Effector memory CD8-positive, alpha-beta T cell (primary cell): Measurements from ENCODE around the gene LURAP1L.
"Not testable (repeated sequence)": the region's sequence is repeated elsewhere in the genome, so short reads cannot be mapped to it uniquely, and the experiment has no call there.

Experiments used
- ATAC-seq: fragments of 150-1000 bp; cut with Tn5 transposase; replicated peaks from 2 replicates; pipeline ENCODE4 v1.10.0; 2021; ENCODE audit warnings: mild to moderate bottlenecking, moderate library complexity
- DNase-seq, 3 experiments: peaks; one replicate each; pipeline ENCODE4 v3.0.0; 2021
- H3K27ac Mint-ChIP-seq, 2 donors: one replicate each; pipeline ENCODE4 v1.8.0; 2022; ENCODE audit warnings: mild to moderate bottlenecking in 2 of 2, mixed read lengths in 2 of 2, moderate library complexity in 2 of 2
- H3K27me3 Mint-ChIP-seq, 2 donors: one replicate each; pipeline ENCODE4 v1.8.0; 2022; ENCODE audit warnings: mixed read lengths in 2 of 2
- H3K36me3 Mint-ChIP-seq: one replicate; pipeline ENCODE4 v1.8.0; 2022; ENCODE audit warnings: mild to moderate bottlenecking, moderate library complexity, mixed read lengths; ENCODE audit not compliant: insufficient read depth
- H3K4me1 Mint-ChIP-seq, 2 donors: one replicate each; pipeline ENCODE4 v1.8.0; 2022; ENCODE audit warnings: low read depth in 2 of 2, mixed read lengths in 2 of 2
- H3K4me3 Mint-ChIP-seq, 2 donors: one replicate each; pipeline ENCODE4 v1.8.0; 2022; ENCODE audit warnings: mild to moderate bottlenecking in 2 of 2, mixed read lengths in 2 of 2, moderate library complexity in 2 of 2
- H3K9me3 Mint-ChIP-seq, 2 donors: one replicate each; pipeline ENCODE4 v1.8.0; 2022; ENCODE audit warnings: mixed read lengths in 2 of 2

The LURAP1L gene

GRCh38 chr9:12862611-12863410 lies 88.0 kb downstream of the LURAP1L start:
- Mint-ChIP-seq H3K9me3 (peaks cover 7 to 15% of the 10 kb centered on the region in 2 donors), H3K27me3 (no peaks in the 10 kb centered on the region), H3K4me3 (no peak overlapping the region), H3K36me3 (no peaks in the 10 kb centered on the region), H3K27ac (no peak overlapping the region), H3K4me1 (no peaks in the 10 kb centered on the region)
- ATAC-seq (no peak), DNase-seq (no peak)

GRCh38 chr9:12863618-12864017 lies 88.8 kb downstream of the LURAP1L start:
- Mint-ChIP-seq H3K9me3 (peaks cover 8 to 23% of the 10 kb centered on the region in 2 donors), H3K27ac (no peak overlapping the region), H3K36me3 (no peaks in the 10 kb centered on the region), H3K27me3 (no peaks in the 10 kb centered on the region), H3K4me1 (no peaks in the 10 kb centered on the region), H3K4me3 (no peak overlapping the region)
- no peak for DNase-seq
- no peak for ATAC-seq

- not testable (repeated sequence) for H3K4me3 Mint-ChIP-seq, H3K4me1 Mint-ChIP-seq, ATAC-seq, DNase-seq, H3K36me3 Mint-ChIP-seq, H3K27me3 Mint-ChIP-seq, H3K27ac Mint-ChIP-seq
- H3K9me3 Mint-ChIP-seq = peaks cover 10 to 33% of the 10 kb centered on the region in 2 donors
Observed at GRCh38 chr9:12865380-12865779, 90.6 kb downstream of the LURAP1L start.
